Spleen (tissue), 7 donors: Measurements from ENCODE around the gene SPACA5.

Experiments used
- CTCF ChIP-seq, 11 experiments: fragments of 200-600 bp in 7 of 11; fragments of 450-650 bp in 4 of 11; sonication (generic) in 4 of 11; IDR thresholded peaks in 8 of 11; conservative IDR thresholded peaks in 3 of 11; 1 replicate in 7 of 11; 2 replicates in 4 of 11; pipeline versions ENCODE4 v1.4.0 to v1.8.0; 2016 to 2021; ENCODE audit warnings: antibody characterized with exemption in 11 of 11, inconsistent platforms in 4 of 11, mild to moderate bottlenecking in 1 of 11
- POLR2A ChIP-seq, 3 donors: fragments of 450-650 bp; IDR thresholded peaks; one replicate each; pipeline ENCODE4 v1.5.1; 2017; ENCODE audit warnings: antibody characterized with exemption in 3 of 3, mild to moderate bottlenecking in 1 of 3
- POLR2AphosphoS5 ChIP-seq, 3 donors: sonication (generic); formaldehyde crosslinking; IDR thresholded peaks; one replicate each; pipeline ENCODE4 v1.5.1; 2017; ENCODE audit warnings: antibody characterized with exemption in 3 of 3
- donor health status: DM: no; HTN: no; CAD: no; lungs with moderate emphysema.
- donor health status: DM: no; HTN: no; CAD: no.
- donor health status: DM: no; HTN: no; CAD: no.

GRCh38 chrX:48058621-48059295 is 52.0 kb downstream of the SPACA5 start:
- TF ChIP-seq CTCF (IDR thresholded peaks at IDR 0.05 in 8 of 11, conservative IDR thresholded peaks at IDR 0.05 in 3 of 11) (no peak), POLR2AphosphoS5 (IDR thresholded peaks at IDR 0.05) (no peak), POLR2A (IDR thresholded peaks at IDR 0.05) (no peak)
